ENCODE data around the gene ASCL1.

Gene ASCL1

DNA sequence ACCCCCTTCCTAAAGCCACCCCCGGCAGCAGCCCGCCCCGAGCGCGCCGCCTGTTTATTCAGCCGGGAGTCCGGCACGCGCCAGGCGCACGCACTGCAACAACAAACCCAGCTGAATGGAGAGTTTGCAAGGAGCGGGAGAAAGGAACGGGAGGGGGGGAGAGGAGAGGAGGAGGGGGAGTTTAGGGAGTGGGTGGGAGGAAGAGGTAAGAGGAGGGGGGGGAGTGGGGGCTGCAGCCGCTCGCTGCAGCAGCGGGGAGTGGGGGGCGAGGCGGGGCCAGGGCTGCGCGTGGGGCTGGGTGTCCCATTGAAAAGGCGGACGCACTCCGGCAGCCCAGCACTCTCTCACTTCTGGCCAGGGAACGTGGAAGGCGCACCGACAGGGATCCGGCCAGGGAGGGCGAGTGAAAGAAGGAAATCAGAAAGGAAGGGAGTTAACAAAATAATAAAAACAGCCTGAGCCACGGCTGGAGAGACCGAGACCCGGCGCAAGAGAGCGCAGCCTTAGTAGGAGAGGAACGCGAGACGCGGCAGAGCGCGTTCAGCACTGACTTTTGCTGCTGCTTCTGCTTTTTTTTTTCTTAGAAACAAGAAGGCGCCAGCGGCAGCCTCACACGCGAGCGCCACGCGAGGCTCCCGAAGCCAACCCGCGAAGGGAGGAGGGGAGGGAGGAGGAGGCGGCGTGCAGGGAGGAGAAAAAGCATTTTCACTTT lies at the start of gene ASCL1:
ASCL1 (plus strand) TSS at position 336 of the 712 bp plus-strand sequence. CDS start 571 bp downstream, outside the sequence.
- TF ChIP-seq, protein P1, sequence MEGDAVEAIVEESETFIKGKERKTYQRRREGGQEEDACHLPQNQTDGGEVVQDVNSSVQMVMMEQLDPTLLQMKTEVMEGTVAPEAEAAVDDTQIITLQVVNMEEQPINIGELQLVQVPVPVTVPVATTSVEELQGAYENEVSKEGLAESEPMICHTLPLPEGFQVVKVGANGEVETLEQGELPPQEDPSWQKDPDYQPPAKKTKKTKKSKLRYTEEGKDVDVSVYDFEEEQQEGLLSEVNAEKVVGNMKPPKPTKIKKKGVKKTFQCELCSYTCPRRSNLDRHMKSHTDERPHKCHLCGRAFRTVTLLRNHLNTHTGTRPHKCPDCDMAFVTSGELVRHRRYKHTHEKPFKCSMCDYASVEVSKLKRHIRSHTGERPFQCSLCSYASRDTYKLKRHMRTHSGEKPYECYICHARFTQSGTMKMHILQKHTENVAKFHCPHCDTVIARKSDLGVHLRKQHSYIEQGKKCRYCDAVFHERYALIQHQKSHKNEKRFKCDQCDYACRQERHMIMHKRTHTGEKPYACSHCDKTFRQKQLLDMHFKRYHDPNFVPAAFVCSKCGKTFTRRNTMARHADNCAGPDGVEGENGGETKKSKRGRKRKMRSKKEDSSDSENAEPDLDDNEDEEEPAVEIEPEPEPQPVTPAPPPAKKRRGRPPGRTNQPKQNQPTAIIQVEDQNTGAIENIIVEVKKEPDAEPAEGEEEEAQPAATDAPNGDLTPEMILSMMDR (conservative IDR thresholded peaks at IDR 0.05; ENCODE audit: low read length) = no peak
- H3K4me3 ChIP-seq (ENCODE audit: low read length) = peak within 1 kb of the TSS; percentile 53
- peak; percentile 30 for DNase-seq (ENCODE audit: low read depth)

DNA sequence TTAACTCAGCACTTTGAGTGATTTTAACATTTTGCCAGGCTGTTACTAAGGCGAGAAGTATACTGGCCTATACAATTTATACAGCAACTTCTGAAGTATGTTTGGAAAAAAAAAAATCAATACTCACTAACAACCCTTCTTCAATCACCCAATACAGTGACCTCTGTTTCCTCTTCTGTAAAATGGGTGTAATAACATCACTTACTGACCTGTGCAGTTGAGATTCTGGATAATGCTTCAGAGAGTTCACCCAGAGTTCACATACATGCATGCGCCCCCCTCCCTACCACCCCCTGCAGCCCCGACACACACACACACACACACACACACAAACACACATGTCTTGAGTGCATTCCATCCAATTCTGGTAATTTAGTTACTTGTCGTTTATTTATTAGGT lies 49.6 kb upstream of the ASCL1 start:
- DNase-seq (ENCODE audit: low read depth) = no peak

DNA sequence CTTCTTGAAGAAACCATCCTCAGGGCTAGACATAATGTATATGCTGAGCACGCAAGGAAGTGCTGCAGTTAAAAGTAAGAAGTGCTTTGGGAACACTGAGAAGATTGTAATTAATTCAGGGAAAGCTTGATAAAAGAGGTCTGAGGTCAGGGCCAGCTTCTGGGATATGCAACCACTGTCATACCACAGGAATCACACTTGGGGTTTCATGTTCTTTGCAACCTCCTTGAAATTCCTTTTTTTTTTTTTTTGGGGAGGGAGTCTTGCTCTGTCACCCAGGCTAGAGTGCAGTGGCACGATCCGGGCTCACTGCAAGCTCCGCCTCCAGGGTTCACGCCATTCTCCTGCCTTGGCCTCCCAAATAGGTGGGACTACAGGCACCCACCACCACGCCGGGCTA lies 47.3 kb upstream of the ASCL1 start:
- DNase-seq (ENCODE audit: low read depth) = no peak
- H3K4me3 ChIP-seq (ENCODE audit: low read length) = no peak overlapping the region
- TF ChIP-seq, protein P1 (conservative IDR thresholded peaks at IDR 0.05; ENCODE audit: low read length) = no peak

More for the DNA sequence above, 49.6 kb upstream of the ASCL1 start:
- TF ChIP-seq, protein P1 (conservative IDR thresholded peaks at IDR 0.05; ENCODE audit: low read length) = no peak
- no peak overlapping the region for H3K4me3 ChIP-seq (ENCODE audit: low read length)

DNA sequence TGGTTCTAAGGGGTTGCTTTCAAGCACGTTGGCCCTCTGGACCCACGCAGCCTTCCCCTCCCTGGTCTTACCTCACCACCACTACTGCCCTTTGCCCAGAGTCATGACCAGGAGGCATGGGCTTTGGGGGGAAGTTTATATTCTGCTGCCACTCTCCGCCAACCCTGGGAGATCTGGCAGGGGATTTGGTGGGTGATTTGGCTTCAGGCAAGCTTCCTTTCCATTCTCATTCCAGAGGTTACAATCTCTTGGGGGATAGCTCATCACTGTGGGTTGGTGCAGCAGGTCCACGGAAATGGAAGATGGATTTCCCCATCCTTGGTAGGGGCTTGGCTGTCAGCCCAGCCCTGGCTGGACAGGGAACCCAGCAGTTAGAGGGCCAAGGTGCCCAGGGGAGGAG lies 46.7 kb upstream of the ASCL1 start:
- H3K4me3 ChIP-seq (ENCODE audit: low read length) = no peak overlapping the region

DNA sequence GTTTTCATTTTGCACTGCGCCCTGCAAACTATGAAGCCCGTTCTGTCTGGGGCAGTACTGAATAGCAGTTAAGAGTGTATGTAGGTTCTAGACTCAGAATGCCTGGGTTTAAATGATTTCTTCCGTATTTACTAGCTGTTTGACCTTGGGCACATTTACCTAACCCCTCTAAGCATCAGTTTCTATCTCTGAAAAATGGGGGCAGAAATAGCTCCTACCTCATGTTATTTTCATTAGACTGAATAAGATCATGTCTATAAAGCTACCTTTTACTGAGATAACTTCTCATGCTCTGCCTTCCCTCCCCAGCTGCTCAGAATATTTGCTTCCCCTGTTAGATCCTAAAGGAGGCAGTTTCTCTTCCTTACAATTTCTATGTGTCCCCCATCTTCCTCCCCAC lies 46.2 kb upstream of the ASCL1 start:
- no peak overlapping the region for H3K4me3 ChIP-seq (ENCODE audit: low read length)
- no peak for DNase-seq (ENCODE audit: low read depth)
- TF ChIP-seq, protein P1 (conservative IDR thresholded peaks at IDR 0.05; ENCODE audit: low read length) = no peak

More for the DNA sequence above, 46.7 kb upstream of the ASCL1 start:
- TF ChIP-seq, protein P1 (conservative IDR thresholded peaks at IDR 0.05; ENCODE audit: low read length) = no peak
- no peak for DNase-seq (ENCODE audit: low read depth)

DNA sequence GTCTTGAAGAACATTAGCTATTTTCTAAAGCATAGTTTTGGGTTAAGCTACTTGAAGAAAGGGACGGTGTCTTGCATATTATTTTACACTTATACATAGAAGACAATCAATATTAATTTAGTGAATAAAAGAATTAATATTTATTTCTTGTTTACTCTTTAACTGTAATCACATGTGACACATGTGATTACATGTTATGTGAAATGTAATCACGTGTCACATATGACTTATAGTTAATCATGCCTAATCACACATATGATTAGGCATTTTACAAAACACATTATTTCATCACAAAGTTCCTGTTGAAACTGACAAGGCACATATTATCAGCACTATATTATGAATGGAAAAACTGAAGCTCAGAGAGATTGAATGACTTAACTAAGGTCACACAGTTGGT lies 45.2 kb upstream of the ASCL1 start:
- TF ChIP-seq, protein P1 (conservative IDR thresholded peaks at IDR 0.05; ENCODE audit: low read length) = no peak
- DNase-seq (ENCODE audit: low read depth) = no peak
- H3K4me3 ChIP-seq (ENCODE audit: low read length) = no peak overlapping the region
